AG08396 (cell line): ENCODE results near the gene SARNP.

Source experiments
- DNase-seq: peaks from one replicate; pipeline ENCODE4 v3.0.0; 2012; ENCODE audit warnings: low spot score, mixed read lengths

The SARNP gene

GRCh38 chr12:55724226-55724939, 93.1 kb downstream of the SARNP start:
- DNase-seq, result peak; percentile 49

GRCh38 chr12:55723516-55724225, 93.9 kb downstream of the SARNP start:
- no peak for DNase-seq

- DNase-seq, result no peak
These were observed 94.6 kb downstream of the SARNP start for GRCh38 chr12:55722948-55723347.

GRCh38 chr12:55721601-55722213, 95.8 kb downstream of the SARNP start:
- no peak for DNase-seq

GRCh38 chr12:55720894-55721444, 96.6 kb downstream of the SARNP start:
- peak; percentile 87 for DNase-seq

GRCh38 chr12:55720071-55720564, 97.4 kb downstream of the SARNP start, which contains the start of gene RDH5:
TSS of gene RDH5 (plus strand) at chr12:55720393. CDS start at chr12:55721185, 792 bp downstream.
- peak; percentile 81 for DNase-seq

- DNase-seq, result no peak
These were observed 98.2 kb downstream of the SARNP start for GRCh38 chr12:55719371-55719770.

GRCh38 chr12:55718624-55719275, 98.8 kb downstream of the SARNP start:
- DNase-seq, result no peak

GRCh38 chr12:55718015-55718414, 99.5 kb downstream of the SARNP start:
- no peak for DNase-seq

- DNase-seq, result no peak
These were observed 100.2 kb downstream of the SARNP start for GRCh38 chr12:55717011-55718007.

GRCh38 chr12:55716582-55716957, 101.0 kb downstream of the SARNP start:
- DNase-seq, result no peak

- peak; percentile 91 for DNase-seq
These were observed 101.5 kb downstream of the SARNP start, which contains the start of gene BLOC1S1 for GRCh38 chr12:55715833-55716581. TSS of gene BLOC1S1 (plus strand) at chr12:55716046. CDS start at chr12:55716052, 6 bp downstream.

- DNase-seq, result no peak
These were observed 102.3 kb downstream of the SARNP start for GRCh38 chr12:55715169-55715764.

- peak; percentile 84 for DNase-seq
These were observed 103.8 kb downstream of the SARNP start for GRCh38 chr12:55713721-55714120.

- no peak for DNase-seq
These were observed 104.7 kb downstream of the SARNP start for GRCh38 chr12:55712700-55713415.

- DNase-seq, result no peak
These were observed 105.6 kb downstream of the SARNP start for GRCh38 chr12:55711786-55712553.

- no peak for DNase-seq
These were observed 108.8 kb downstream of the SARNP start for GRCh38 chr12:55708695-55709233.
